ENCODE results near the gene PLXNA2.

DNA sequence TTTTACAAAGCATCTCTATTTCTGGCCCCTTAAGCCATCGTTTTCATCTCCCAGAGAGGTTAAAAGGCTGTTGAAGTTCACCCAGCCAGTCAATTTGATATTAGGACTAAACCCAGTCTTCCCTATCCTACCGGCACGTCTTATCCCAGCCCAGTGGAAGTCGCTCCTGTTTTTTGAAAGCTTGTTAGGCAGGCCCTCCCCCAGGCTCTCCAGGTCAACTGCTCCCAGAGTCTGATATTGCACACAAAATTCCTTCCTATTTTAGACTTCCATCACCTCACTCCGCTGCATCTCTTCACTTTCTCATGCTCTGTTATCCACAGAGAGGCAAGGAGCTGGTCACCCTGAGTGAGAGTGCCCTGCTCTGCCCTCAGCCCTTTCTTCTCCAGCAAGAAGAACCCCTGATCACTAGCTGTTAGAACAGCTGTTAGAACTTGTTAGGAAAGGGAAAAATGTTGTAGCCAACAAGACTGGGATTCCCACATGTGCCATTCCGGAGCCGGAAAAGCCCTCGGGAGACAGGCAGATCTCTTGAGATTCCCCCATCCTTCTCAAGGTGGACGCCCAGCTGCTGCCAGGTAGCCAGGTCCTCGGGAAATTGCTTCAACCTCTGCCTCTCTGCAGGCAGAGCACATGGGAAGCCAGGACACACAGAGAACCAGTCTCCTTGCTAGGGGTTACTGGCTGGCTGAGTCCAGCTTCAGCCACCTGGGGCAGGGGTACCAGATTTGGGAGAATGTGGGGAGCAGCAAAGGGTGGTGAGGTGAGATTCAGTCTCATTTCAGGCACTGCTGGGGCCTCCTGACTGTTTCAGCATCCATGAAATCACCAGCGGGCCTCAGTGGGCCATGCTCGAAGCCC lies 25.7 kb downstream of the PLXNA2 start:
- TF ChIP-seq, protein P1, sequence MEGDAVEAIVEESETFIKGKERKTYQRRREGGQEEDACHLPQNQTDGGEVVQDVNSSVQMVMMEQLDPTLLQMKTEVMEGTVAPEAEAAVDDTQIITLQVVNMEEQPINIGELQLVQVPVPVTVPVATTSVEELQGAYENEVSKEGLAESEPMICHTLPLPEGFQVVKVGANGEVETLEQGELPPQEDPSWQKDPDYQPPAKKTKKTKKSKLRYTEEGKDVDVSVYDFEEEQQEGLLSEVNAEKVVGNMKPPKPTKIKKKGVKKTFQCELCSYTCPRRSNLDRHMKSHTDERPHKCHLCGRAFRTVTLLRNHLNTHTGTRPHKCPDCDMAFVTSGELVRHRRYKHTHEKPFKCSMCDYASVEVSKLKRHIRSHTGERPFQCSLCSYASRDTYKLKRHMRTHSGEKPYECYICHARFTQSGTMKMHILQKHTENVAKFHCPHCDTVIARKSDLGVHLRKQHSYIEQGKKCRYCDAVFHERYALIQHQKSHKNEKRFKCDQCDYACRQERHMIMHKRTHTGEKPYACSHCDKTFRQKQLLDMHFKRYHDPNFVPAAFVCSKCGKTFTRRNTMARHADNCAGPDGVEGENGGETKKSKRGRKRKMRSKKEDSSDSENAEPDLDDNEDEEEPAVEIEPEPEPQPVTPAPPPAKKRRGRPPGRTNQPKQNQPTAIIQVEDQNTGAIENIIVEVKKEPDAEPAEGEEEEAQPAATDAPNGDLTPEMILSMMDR (IDR thresholded peaks at IDR 0.05; ENCODE audit: insufficient read depth, low read depth, low read length), result no peak
- TF ChIP-seq EZH2 (IDR thresholded peaks at IDR 0.05; ENCODE audit: insufficient read depth, low read length), result no peak

All from astrocyte (in vitro differentiated cells and primary cell).